ENCODE measurements around the gene SALL2.
"Not testable (repeated sequence)": the region's sequence is repeated elsewhere in the genome, so short reads cannot be mapped to it uniquely, and the experiment has no call there.

The SALL2 gene

GRCh38 chr14:21525962-21526671 is at the start of gene SALL2:
TSS of gene SALL2 (minus strand) at chr14:21526346. CDS start at chr14:21526127, 219 bp downstream.
- DNase-seq, result peak; percentile 71

- DNase-seq, result no peak
Observed at GRCh38 chr14:21575661-21576060, 49.5 kb upstream of the SALL2 start.

- no peak for DNase-seq
Observed at GRCh38 chr14:21572604-21573003, 46.5 kb upstream of the SALL2 start.

- DNase-seq, result no peak
Observed at GRCh38 chr14:21558703-21559170, 32.6 kb upstream of the SALL2 start.

GRCh38 chr14:21557084-21557901 is 31.1 kb upstream of the SALL2 start:
- DNase-seq, result peak; percentile 79

GRCh38 chr14:21556378-21557083 is 30.4 kb upstream of the SALL2 start:
- DNase-seq, result no peak

- no peak for DNase-seq
Observed at GRCh38 chr14:21553266-21553665, 27.1 kb upstream of the SALL2 start.

- not testable (repeated sequence) for DNase-seq
Observed at GRCh38 chr14:21544588-21544987, 18.4 kb upstream of the SALL2 start.

- no peak for DNase-seq
Observed at GRCh38 chr14:21543963-21544362, 17.8 kb upstream of the SALL2 start.

GRCh38 chr14:21543521-21543960 is 17.4 kb upstream of the SALL2 start:
- DNase-seq, result no peak

- no peak for DNase-seq
Observed at GRCh38 chr14:21541413-21542074, 15.4 kb upstream of the SALL2 start.

GRCh38 chr14:21539189-21539940 is 13.2 kb upstream of the SALL2 start:
- no peak for DNase-seq

- DNase-seq, result no peak
Observed at GRCh38 chr14:21537090-21537424, 10.9 kb upstream of the SALL2 start.

GRCh38 chr14:21536418-21537089 is 10.4 kb upstream of the SALL2 start:
- DNase-seq, result no peak

- no peak for DNase-seq
Observed at GRCh38 chr14:21535545-21536417, 9.6 kb upstream of the SALL2 start.

GRCh38 chr14:21534576-21534975 is 8.4 kb upstream of the SALL2 start:
- DNase-seq, result no peak

- no peak for DNase-seq
Observed at GRCh38 chr14:21533294-21533693, 7.1 kb upstream of the SALL2 start.

GRCh38 chr14:21529515-21529914 is 3.4 kb upstream of the SALL2 start:
- DNase-seq, result no peak

- DNase-seq, result no peak
Observed at GRCh38 chr14:21528381-21529348, 2.5 kb upstream of the SALL2 start.

Measured in kidney glomerular epithelial cell (primary cell).